NCI-H1417 treated with DMSO at 0.1 percent for 48 hours (cell line): Measurements from ENCODE around the gene SH3BP2.
A peak's percentile ranks its signal among the peaks of the same experiment; 100 is the strongest.

Experiments
- DNase-seq: peaks from one replicate; lab custom pipeline; 2025; lab: John Stamatoyannopoulos, UW

Gene SH3BP2, protein sequence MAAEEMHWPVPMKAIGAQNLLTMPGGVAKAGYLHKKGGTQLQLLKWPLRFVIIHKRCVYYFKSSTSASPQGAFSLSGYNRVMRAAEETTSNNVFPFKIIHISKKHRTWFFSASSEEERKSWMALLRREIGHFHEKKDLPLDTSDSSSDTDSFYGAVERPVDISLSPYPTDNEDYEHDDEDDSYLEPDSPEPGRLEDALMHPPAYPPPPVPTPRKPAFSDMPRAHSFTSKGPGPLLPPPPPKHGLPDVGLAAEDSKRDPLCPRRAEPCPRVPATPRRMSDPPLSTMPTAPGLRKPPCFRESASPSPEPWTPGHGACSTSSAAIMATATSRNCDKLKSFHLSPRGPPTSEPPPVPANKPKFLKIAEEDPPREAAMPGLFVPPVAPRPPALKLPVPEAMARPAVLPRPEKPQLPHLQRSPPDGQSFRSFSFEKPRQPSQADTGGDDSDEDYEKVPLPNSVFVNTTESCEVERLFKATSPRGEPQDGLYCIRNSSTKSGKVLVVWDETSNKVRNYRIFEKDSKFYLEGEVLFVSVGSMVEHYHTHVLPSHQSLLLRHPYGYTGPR

DNA sequence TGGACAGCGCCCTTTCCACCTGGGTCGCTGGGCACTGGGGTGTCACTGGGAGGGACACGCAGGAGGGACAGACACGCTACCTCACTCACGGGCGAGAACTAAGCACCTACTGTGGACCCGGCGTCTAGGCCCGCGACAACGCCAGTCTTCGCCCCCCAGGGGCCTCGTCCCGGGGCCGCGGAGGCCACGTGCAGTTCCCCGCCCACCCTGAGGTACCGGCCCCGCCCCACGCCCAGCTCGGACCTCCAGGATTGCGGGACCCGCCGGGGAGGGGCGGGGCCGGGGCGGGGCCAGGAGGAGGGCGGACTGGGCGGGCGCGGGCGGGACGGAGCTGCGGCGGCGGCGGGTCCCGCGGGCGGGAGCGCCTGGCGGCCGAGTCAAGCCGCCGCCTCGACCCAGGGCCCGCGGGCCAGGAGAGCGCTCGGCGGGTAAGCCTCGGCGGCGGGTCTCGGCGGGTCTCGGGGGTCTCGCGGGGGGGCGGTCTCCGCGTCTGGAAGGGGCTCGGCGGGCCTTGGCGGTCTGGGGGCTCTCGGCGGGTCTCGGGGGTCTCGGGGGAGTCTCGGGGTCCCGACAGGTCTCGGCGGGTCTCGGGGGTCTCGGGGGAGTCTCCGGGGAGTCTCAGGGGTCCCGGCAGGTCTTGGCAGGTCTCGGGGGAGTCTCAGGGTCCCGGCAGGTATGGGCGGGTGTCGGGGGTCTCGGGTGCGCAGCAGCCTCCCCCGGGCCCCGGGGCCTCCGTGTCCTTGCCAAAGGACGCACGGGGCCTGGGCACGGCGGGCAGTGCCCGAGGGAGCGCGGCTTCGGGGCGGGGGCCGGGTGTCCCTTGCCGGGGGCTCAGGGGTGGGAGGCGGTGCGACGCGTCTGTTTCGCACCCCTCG is at the start of gene SH3BP2:
SH3BP2 (plus strand) TSS at position 375 of the 875 bp plus-strand sequence. CDS start 27,533 bp downstream, outside the sequence.
- no peak for DNase-seq

DNA sequence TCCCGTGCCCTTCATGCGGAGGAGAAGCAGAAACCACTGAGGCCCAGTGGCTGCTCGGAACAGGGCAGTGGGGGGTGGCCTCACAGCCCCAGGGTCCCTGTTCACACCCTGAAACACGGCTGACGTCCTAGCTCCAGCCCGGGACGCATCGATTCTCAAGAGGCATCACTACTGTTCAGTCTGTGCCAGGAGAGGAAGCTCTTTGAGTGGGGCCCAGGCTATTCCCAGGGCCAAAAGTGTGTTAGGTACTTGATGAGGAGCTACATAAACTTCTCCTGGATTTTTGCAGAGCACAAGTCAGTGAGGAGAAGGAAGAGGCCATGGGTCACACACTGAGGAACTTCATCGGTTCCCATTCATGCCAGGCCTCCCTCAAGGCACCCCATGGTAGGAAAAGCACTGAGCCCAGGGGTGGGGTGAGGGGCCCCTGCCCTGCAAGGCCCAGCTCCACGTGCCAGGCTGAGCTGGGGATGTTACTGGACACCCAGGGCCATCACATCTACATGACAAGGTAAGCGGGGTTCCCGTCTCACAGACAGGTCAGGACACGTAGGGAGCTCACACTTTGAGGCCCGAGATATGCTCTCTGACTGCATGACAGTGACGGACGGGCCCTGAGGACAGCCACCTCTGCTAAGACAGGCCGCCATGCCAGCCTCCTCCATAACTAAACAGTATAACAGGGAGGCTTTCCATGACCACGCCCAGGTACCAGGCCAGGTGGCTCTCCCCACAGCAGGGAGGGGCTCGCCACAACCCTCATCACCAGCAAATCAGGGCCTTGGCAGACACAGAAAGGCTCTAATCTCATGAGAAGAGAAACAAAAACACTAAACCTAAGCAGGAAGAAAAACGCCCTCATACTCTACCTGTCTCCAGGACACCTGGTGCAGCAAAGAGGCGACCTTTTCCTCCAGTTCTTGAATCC is 49.1 kb upstream of the SH3BP2 start:
- DNase-seq: no peak

DNA sequence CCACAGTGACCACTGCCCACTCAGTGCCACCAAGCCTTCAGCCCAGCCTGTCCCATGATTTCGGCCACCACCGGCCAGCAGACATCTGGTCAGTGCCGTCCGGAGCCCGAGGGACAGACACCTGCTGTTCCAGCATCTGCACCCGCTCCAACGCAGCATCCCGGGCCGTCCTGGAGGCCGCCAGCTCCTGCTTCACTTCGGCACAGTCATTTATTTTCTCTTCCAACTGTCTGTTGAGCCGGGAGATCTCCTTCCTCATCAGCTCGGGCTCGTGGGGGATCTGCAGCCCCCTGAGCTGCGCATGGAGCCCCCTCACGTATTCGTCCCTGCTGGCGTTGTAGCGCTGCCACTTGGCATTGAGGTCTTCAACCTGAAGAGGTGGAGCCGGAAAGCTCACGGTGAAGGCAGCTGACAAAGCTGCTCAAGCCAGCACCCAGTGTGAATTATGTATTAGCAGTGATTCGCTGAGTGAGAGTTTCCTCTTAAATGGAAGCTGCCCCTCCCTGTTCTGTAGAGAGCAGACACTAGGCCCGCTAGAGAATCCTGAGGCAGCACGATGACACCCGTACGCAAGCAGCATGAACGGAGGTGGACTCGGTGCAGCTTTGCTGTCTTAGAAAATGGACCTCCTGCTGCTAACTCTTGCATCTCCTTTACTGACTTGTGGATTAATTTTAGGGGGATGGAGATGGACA is 48.2 kb upstream of the SH3BP2 start:
- DNase-seq: no peak

DNA sequence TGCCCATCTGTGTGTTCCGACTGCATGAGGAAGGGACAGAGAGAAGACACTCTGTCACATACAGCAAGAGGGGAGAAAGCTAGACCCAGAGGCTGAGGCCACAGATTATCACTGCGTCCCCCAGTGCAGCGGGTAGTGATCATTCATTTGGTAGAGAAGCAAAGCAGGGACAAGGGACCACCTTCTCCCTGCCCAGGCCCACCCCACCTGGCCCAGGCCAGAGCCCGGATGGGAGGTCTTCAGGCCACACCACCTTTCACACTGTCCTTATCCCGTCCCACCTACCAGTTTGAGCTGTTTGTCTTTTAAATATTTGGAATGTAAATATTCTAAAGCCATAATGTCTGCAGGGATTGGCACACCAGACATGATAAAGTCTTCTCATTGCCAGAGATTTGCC is 47.4 kb upstream of the SH3BP2 start:
- DNase-seq: no peak

DNA sequence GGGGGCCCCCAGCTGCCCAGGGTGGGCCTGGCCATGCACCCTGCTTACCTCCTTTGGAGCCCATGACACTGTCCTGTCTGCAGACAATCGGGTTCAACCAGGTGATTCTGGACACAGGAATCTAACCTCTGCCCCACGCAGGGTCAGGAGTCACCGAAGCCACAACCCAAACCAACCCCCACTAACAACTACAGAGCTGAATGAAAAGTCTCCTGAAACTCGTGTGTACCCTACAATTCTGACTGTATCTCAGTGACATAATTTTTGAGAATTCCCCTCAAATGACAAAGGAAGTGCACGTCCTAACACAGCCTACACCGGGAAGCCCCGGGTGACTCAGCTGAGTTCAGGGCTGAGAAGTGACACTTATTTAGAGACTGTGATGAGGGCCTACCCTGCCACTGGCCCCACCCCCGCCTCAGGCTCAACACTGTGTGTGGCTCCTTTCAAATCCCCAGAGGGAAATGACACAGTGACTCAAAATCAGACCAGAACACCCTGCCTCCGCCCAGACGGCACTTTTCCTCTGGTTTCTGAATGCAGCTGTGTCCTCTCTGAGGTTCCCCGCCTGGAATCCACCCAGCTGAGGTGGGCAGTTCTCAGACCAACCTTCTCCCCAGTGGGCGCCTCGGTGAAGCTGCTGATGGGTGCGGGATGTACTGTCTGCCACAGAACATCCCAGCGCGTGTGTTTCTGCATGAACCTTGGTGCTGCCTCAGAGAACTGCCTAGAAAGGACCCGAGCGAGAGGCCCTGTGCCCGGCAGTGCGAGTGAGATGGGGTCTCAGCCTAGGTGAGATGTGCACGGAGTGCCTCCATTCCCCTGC is 46.7 kb upstream of the SH3BP2 start:
- no peak for DNase-seq

DNA sequence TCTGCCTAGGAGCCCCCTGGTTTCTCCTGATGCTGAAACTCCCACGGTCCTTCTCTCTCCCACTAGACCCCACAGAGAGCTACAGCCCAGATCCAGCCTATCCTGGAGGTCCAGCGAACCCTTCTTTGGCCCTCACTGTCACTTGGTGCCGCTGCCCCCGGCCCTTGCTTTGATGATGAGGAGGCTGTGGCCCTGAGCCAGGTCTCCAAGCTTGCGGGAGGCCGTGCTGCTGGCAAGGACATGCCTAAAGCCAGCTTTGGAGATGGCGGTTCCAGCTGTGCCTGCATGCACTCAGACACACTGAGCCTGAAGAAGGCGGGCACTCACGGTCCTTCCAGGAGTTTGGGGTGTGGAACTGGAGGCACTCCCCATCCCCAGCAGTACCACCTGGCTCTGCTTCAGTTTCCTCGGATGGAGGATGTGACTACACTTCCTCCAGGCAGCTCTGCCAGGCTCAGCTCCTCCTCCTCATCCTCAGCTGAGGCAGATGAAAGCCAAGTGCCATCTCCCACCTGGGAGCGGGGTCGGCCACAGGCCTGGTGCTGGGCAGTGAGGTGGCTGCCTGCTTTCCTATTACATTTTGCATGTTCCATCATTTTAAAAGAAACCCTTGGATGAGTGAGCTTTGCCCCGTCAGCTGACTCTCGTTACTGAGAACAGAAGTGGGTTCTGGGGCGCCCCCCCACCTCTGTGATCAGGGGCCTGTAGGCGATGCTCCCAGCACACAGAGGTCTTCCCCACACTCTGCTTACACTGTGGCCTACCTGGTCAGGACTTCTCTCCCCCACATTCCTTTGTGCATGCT is 45.8 kb upstream of the SH3BP2 start:
- DNase-seq: no peak

DNA sequence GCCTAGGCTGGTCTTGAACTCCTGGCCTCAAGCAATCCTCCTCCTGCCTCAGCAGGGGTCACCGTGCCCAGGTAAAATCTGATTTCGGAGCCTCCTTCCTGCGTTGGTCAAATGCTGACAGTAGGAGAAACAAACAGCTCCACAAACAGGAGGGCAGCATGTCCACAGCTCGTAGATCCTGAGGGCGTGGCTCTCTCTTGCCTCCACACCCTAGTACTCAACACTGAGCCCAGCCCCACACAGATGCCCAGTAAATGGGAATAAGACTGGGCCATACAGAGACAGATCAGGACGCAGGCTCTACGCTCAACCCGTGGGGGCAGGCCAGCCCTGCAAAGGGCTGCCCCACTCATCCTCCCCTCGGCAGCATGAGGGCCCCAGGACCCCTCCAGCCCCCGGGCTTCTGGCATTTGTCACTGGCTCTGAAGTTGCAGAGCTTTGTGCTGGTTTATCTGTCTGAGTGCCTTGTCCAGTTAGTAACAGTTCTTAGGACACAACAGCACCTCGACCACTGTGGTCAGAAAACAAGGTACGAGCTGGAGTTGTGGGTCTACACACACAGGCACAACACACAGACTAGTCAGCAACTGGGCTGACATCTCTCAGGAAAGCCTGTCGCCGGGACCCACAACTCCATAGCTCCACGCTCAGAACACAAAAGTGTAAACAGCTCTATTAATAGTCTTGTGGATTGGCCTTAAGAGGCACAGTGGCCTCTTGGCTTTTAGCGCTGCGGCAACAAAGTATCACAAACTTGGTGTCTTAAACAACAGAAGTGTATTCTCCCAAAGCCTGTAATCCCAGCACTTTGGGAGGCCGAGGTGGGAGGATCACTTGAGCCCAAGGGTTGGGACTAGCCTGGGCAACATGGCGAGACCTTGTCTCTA is 41.9 kb upstream of the SH3BP2 start:
- DNase-seq: no peak

DNA sequence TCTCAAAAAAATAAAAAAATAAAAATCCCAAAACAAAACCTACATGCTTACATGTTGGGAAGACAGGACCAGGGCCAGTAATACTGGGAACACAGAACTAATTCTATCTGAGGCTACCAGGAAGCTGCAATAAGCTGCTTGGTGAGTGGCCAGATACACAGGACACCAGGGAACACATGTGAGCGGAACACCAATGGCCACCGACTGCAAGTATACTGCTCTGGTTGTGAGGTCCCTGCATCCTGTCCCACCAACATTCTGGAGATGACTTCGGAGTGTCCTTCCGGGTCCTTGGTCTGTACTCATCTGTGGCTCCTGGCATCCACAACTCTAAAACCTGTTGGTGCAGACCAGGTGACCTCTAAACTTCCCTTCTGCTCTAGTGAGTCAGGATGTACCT is 39.4 kb upstream of the SH3BP2 start:
- no peak for DNase-seq

DNA sequence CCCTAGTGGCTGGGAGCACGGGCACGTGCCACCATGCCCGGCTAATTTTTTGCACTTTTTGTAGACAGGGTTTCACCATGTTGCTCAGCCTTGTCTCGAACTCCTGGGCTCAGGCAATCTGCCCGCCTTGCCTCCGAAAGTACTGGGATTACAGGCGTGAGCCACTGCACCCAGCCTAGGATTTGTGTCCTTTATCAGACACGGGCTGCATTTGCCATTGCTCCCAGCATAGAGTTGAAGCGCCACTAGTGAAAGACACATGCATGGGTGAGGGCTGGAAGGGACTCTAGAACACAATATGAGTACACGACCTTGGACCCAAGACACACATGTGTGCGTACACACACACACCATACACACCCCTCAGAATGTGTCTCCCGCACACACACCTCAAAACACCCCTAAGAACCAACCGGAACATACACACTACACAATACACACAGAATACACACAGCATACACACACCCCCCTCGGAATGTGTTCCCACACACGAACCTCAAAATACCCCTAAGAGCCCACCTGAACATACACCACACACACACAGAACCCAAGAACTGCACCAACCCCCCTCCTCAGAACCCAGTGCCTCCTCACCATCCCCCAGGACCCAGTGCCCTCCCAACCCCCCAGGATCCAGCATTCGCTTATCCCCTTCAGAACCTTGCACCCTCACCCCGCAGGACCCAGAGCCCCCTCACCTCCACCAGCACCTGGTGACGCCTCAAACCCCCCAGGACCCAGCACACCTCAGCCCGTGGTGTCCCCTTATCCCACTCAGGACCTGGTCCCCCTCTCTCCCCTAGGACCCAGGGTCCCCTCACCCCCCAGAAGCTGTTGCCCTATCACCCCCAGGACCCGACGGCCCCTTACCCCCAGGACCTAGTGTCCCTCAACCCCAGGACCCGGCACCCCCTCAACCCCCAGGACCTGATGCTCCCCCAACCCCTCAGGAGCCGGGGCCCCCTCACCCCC is 37.8 kb upstream of the SH3BP2 start:
- DNase-seq: no peak

DNA sequence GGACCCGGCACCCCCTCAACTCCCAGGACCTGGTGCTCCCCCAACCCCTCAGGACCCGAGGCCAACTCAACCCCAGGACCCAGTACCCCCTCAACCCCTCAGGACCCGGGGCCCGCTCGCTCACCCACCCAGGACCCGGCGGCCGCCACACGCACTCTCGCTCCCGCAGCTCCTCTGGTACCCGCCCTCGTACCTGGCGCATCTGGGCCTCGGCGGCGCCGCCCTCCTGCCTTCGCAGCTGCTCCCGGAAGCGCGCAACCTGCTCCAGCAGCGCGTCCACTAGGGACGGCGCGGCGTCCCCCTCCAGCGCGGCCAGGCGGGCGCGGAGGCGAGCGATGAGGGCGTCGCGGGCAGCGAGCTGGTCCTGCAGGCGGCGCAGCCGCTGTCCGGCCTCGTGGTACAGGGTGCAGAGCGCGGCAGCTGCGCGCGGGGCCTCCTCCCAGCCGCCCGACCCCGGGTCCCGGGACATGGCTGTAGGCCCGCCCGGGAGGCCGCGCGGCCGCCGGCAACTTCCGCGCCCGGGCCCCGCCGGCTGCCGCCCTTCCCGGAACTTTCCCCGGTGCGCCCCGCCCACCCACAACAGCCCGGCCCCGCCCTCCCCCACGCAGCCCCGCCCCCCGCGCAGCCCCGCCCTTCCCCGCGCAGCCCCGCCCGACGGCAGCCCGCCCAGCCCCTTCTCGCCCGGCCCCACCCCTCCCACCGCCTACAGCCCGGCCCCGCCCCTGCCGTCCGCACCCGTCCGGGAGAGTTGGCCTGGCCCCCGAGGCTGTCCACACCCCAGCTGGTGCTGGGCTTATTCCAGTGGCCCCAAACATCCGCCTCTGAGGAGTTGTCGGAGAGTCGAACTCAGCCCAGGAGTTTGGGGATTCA is 36.8 kb upstream of the SH3BP2 start, which contains the start of gene TNIP2:
TNIP2 (minus strand) TSS at position 516 of the 870 bp plus-strand sequence; CDS start at position 469, 47 bp downstream.
- DNase-seq: peak; percentile 49

DNA sequence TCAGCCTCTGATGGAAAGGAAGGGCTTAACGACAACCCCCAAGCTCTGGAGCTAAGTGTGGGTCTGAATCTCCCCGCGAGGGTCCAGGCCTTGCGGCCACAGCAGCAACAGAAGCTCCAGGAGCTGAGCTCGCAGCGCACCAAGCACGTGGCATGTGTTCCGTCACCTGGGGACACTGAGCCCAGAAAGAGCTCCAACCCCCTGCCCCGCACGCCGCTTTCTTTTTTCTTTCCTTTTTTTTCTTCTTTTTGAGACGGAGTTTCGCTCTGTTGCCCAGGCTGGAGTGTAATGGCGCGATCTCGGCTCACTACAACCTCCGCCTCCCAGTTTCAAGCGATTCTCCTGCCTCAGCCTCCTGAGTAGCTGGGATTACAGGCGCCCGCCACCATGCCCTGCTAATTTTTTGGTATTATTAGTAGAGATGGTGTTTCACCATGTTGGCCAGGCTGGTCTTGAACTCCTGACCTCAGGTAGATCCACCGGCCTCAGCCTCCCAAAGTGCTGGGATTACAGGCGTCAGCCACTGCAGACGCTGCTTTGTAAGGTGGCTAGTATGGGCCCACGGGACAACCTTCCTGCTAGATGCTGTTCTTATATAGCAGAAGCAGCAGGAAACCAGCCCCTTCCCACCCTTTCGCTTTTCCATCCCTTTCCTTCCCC is 36.1 kb upstream of the SH3BP2 start:
- no peak for DNase-seq

DNA sequence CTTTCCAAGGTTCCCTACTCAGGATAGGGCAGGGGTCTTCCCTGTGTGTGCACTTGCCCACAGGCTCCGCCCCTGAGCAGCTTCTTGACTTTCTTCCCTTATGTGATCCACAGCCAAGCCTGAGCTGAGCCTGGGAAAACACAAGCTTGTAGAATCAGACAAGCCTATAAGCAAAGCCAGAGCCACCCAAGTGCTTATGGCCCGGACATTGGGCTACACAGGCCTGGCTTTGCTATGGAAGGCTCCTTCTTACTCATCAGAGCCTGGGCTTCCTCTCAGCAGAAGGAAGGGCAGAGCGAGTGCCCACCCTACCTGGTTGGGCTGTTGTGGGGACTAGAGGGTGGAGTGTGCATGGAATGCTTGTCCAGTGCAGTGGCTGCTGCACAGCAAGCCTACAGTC is 35.5 kb upstream of the SH3BP2 start:
- no peak for DNase-seq

DNA sequence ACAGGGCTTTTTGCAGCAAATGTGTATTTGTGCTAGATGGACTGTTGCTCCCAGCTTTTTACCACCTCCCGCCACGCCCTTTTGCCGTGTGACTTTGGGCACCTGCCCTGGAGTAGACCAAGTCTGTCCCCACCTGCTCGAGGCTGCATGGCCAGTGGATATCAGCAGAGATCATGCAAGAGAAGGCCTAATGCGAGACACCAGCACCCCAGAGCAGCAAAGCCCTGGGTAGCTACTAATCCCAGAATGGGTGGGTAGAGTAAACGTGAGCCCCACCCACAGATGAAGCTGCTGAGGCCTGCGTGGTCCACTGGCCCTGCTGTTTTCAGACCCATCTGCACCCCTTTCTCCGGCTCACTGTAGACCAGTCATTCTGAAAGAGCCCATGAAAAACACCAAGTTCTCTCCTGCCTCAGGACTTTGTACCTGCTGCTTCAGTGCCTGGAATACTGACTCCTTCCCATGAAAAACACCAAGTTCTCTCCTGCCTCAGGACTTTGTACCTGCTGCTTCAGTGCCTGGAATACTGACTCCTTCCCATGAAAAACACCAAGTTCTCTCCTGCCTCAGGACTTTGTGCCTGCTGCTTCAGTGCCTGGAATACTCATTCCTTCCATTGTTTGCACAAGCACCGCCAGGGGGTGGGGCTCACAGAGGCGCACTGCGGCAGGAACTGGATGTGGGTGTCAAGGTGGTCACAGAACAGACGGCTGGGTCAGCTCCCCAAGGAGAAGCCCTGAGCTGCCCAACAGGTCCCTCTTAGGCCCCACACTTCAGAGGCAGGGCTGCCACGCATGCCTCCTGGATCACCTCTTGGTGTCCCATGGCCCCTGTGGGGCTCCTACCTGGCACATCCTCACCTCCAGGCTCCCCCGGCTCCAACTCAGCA is 31.6 kb upstream of the SH3BP2 start:
- no peak for DNase-seq

DNA sequence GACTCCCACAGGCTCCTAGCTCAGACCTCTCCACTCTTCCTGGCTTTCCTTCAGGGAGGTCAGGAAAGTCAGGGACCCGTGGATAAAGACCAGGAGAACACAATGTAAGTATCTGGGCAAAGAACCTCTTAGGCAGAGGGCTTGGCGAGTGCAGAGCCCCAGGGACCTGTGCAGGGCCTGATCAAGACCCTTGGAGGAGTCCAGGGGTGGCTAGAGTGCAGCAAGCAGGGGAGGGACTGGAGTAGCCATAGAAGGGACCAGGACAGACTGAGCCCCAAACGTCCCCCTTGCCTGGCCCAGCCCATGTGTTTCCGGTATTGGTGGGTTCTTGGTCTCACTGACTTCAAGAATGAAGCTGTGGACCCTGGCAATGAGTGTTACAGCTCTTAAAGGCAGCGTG is 30.8 kb upstream of the SH3BP2 start:
- DNase-seq: no peak
